Small intestine (tissue), 7 donors: Measurements from ENCODE around the gene CKAP2L. TPM values are rescaled to one million over a fixed set of nuclear protein-coding genes. Genes with fewer than 3 reads are reported as not detected.

ENCODE experiments used
- DNase-seq, 2 donors: peaks; one replicate each; pipeline versions ENCODE4 v3.0.0 to v3.0.0-alpha.2; 2013
- FAIRE-seq: peaks from 2 replicates; lab custom pipeline; 2012; peaks lifted over from hg19 to GRCh38; lab: Jason Lieb, UNC
- H3K27ac ChIP-seq, 3 donors: one replicate each; pipeline ENCODE4 v1.5.1; 2013; ENCODE audit warnings: low read length in 2 of 3, mild to moderate bottlenecking in 2 of 3, control low read depth in 1 of 3, inconsistent platforms in 1 of 3, low read depth in 1 of 3, moderate library complexity in 1 of 3
- H3K27me3 ChIP-seq, 3 donors: one replicate each; pipeline ENCODE4 v1.6.1; 2013; ENCODE audit warnings: low read length in 3 of 3, inconsistent platforms in 1 of 3; ENCODE audit not compliant: control insufficient read depth in 3 of 3, insufficient read depth in 3 of 3
- H3K36me3 ChIP-seq, 3 donors: one replicate each; pipeline ENCODE4 v1.6.1; 2013; ENCODE audit warnings: low read length in 3 of 3, inconsistent platforms in 1 of 3, low read depth in 1 of 3, mild to moderate bottlenecking in 1 of 3, moderate library complexity in 1 of 3; ENCODE audit not compliant: control insufficient read depth in 3 of 3, insufficient read depth in 2 of 3
- H3K4me1 ChIP-seq, 3 donors: one replicate each; pipeline ENCODE4 v1.6.1; 2013; ENCODE audit warnings: low read length in 2 of 3, inconsistent platforms in 1 of 3, low read depth in 1 of 3, mild to moderate bottlenecking in 1 of 3, moderate library complexity in 1 of 3; ENCODE audit not compliant: control insufficient read depth in 3 of 3, insufficient read depth in 2 of 3
- H3K4me3 ChIP-seq, 3 donors: one replicate each; pipeline ENCODE4 v1.5.1; 2013; ENCODE audit warnings: low read length in 3 of 3, control low read depth in 1 of 3, inconsistent platforms in 1 of 3, low read depth in 1 of 3, mild to moderate bottlenecking in 1 of 3, moderate library complexity in 1 of 3
- H3K9me3 ChIP-seq, 2 donors: one replicate each; pipeline ENCODE4 v1.6.1; 2013; ENCODE audit warnings: low read depth in 1 of 2, low read length in 1 of 2; ENCODE audit not compliant: control insufficient read depth in 2 of 2, insufficient read depth in 1 of 2
- WGBS, 3 donors: extraction: QIAGEN DNeasy Blood & Tissue Kit; methylation state at CpG; one replicate each; pipeline ENCODE4 v1.1.7; 2013; 5-methylcytosine and 5-hydroxymethylcytosine counted together
- polyA plus RNA-seq, 4 donors: library from polyadenylated mRNA; stranded (reverse) in 3 of 4; unstranded in 1 of 4; fragments of 200-250 nt in 3 of 4; fragments of 120-200 nt in 1 of 4; gene quantifications; one replicate each; pipeline versions ENCODE4 v1.2.1 to v1.2.3, GENCODE V29; 2013
- donor health status: healthy with polysubstance abuse.
- donor health status: control.
- donor health status: control.
- donor health status: Bipolar disorder and iron deficiency.
- donor health status: healthy.

The CKAP2L gene
- polyA plus RNA-seq, 4 donors = 3.6 to 8.0 TPM; not detected in 2

DNA sequence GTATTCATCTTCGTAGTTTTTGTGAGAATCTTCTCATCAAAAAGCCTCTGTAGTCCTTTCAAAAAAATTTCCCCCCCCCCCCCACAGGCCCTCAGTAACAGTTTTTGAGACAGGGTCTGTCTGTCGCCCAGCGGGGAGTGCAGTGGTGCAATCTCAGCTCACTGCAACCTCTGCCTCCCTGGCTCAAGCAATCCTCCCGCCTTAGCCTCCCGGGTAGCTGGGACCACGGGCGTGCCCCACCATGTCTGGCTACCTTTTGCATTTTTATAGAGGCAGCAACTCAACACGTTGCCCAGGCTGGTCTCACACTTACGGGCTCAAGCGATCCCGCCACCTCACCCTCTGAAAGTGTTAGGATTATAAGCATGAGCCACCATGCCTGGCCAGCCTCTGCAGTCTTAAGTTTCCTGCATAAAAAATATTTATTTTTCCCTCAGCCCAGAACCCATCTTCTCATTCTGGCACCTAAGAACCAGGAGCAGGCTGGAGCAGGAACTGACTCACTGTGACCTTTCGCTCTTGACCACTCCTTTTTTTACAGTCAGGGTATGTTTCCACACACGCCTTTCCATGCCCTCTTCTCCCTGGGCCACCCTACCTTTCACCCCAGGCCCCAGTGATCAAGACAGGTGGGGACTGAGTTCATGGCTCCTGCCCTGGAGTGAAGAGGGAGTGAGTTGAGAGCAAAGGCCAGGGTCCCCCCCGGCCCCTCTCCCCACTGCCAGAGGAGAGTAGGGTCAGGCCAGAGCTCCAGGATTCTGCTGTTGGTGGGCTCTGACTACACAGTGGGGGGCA is 76.1 kb downstream of the CKAP2L start:
- Histone ChIP-seq H3K4me3 (no peak overlapping the region), H3K36me3 (no peaks in the 10 kb centered on the region), H3K4me1 (peaks cover 0 to 11% (median 5%) of the 10 kb centered on the region in 3 donors), H3K9me3 (no peaks in the 10 kb centered on the region), H3K27me3 (no peaks in the 10 kb centered on the region), H3K27ac (no peak overlapping the region)
- DNase-seq (peak in 1 of 2 donors; percentile 51), FAIRE-seq (no peak)
- 78 to 90% (median 83%) methylated on average over 14 of the region's 14 CpGs for WGBS, 3 donors

DNA sequence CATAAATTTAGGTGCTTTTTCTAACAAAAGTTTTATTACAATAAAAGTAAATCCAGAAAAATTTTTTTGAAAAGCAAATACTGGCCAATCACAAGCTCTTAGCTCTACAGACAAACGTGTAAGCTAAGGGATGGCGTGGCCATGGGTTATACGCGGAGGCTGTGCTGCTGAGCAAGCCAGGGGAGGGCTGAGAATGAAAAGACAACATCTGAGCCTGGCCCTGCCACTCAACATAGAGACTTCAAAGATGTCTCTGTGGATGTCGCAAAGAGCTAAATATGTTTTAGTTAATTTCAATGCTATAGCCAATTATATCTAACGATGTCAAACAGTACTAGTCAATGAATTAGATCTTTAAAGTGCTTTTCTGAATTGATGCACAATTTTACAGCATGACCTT is 76.9 kb downstream of the CKAP2L start:
- Histone ChIP-seq H3K4me3 (no peak overlapping the region), H3K4me1 (peaks cover 0 to 7% (median 3%) of the 10 kb centered on the region in 3 donors), H3K27ac (no peak overlapping the region), H3K27me3 (no peaks in the 10 kb centered on the region), H3K9me3 (no peaks in the 10 kb centered on the region), H3K36me3 (no peaks in the 10 kb centered on the region)
- 86 to 89% (median 88%) methylated on average over 6 of the region's 6 CpGs for WGBS, 3 donors
- DNase-seq (no peak), FAIRE-seq (no peak)

Other genes starting within 250 kb of the CKAP2L start
- gene POLR1B, start 222.1 kb downstream of the CKAP2L start, polyA plus RNA-seq = 10 to 100 TPM in 1 of 4 donors, 1 to 10 TPM in 3; 3.8 to 21.8 (median 6.0) TPM
- 10 to 100 TPM; 28.0 to 50.8 (median 38.8) TPM for gene CHCHD5, start 180.0 kb downstream of the CKAP2L start, polyA plus RNA-seq
- gene SLC20A1, start 118.7 kb downstream of the CKAP2L start, polyA plus RNA-seq = 10 to 100 TPM; 14.8 to 32.4 (median 25.7) TPM
- under 1 TPM in 2 of 4 donors, not detected in 2; 0.04 to 0.86 TPM for gene NT5DC4, start 43.6 kb downstream of the CKAP2L start, polyA plus RNA-seq
- under 1 TPM in 2 of 4 donors, not detected in 2; 0.06 to 0.24 TPM for gene IL1A, start 19.9 kb upstream of the CKAP2L start, polyA plus RNA-seq
- 1 to 10 TPM; 2.7 to 5.3 (median 3.1) TPM for gene IL1B, start 72.2 kb upstream of the CKAP2L start, polyA plus RNA-seq
- gene IL37, start 146.6 kb upstream of the CKAP2L start, polyA plus RNA-seq = 1 to 10 TPM in 1 of 4 donors, not detected in 3; 1.6 TPM
- under 1 TPM in 1 of 4 donors, not detected in 3; 0.50 TPM for gene IL36G, start 213.4 kb upstream of the CKAP2L start, polyA plus RNA-seq
- under 1 TPM in 1 of 4 donors, not detected in 3; 0.09 TPM for gene IL36A, start 240.8 kb upstream of the CKAP2L start, polyA plus RNA-seq